Frontal cortex (tissue), 4 donors: ENCODE measurements around the gene GNG11. TPM values are rescaled to one million over a fixed set of nuclear protein-coding genes. Genes with fewer than 3 reads are reported as not detected.
"Not testable (repeated sequence)": the region's sequence is repeated elsewhere in the genome, so short reads cannot be mapped to it uniquely, and the experiment has no call there.

Experiments
- DNase-seq, 2 donors: peaks; one replicate each; pipeline ENCODE4 v3.0.0; 2012; ENCODE audit warnings: low spot score in 2 of 2
- FAIRE-seq: peaks from 2 replicates; lab custom pipeline; 2012; peaks lifted over from hg19 to GRCh38; lab: Jason Lieb, UNC
- total RNA-seq: library from RNA; depleted of rRNA; stranded (reverse); fragments of >200 nt; gene quantifications from one replicate; pipeline ENCODE4 v1.2.3, GENCODE V29; 2014
- donor health status: control.
- donor health status: control.
- donor health status: control.

GNG11 gene
- total RNA-seq, 1 donor from 2014 or later: 4.9 TPM

DNA sequence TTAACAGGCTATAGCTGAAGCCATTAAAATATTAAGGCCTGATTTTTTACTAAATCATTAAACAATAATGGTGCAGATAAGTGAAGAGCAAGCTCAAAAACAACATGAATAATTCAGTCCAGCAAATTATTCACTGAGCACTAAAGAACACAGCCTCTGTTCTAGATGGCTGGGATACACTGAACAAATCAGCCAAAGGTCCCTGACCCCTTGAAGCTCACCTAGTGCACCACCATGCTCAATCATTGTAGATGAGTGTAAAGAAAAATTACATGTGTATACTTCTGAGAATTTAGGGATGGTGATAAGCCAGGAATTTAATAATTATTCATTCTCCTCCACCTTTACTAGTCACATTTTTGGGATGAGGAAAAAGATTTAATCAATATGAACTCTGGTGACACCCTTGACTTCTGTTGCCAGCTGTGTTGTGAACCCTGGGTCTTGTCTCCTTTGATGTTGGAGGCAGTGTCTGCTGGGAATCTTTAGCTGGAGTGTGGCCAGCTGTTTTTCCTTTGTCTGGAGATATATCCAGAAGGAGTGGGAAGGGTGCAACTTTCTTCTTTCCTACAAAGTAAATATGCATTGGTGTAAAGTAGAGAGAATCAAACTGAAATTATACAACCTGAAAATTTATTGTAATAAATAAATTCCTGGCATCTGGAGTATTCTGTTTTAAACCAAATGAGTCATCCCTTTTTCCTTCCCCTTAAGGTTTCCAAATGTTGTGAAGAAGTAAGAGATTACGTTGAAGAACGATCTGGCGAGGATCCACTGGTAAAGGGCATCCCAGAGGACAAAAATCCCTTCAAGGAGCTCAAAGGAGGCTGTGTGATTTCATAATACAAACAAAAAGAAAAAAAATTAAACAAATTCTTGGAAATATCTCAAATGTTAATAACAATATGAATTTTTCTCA, 11.2 kb upstream of the GNG11 start:
- no peak for FAIRE-seq

DNA sequence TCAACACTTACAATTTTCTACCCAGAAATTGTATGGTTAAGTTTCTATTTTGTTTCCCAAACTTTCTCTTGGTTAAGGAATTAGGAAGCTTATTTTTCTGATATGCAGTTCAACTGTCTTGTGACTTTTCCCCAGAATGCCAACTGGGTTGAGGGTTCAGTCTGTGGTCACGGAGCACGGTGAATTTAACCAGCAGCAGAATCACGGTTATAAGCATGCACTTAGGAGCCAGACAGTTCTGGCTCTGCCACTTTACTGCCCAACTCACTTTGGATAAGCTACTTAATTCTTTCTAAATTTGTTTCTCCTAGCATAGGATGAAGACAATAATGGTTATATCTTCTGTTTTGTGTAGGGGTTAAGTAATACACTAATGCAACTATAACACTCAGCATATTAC, 10.3 kb upstream of the GNG11 start:
- not testable (repeated sequence) for FAIRE-seq, DNase-seq

More for the DNA sequence above, 11.2 kb upstream of the GNG11 start:
- DNase-seq: no peak

DNA sequence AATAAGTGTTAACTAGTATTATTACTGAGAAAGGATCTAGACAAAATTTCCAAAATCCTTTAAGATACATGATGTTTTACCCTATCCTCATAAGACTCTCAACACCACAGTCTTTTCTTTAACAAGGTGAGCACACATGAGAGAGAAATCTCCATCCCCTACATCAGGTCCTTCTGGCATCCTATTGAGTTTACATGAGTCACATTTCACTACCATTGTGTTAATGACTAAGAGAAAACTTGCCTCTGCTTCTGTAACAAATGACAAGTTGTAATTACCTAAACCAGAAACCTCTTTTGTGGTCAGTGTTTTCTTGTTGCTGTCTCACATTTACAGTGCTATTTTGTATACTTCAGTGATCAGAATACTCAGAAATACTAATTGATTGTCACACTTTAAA, 9.9 kb upstream of the GNG11 start:
- not testable (repeated sequence) for FAIRE-seq

DNA sequence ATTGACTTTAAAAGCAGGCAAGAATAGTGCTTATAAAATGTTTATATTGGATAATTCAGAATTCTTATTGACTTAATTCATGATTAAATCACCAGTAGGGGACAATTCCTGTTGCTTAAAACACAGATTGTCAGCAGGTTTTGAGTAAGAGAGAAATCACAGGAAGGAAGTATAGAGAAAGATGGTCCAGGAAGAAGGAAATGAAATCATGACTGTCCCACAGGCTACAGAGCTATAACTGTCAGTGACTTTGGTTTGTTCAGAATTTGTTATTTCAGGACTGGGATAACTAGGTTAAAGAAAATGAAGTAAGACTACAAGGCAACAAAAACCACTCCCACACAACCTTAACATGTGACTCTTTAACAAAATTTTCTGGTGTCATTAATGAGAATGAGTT, 8.3 kb upstream of the GNG11 start:
- DNase-seq: no peak
- no peak for FAIRE-seq

More for the DNA sequence above, 9.9 kb upstream of the GNG11 start:
- DNase-seq: not testable (repeated sequence)

DNA sequence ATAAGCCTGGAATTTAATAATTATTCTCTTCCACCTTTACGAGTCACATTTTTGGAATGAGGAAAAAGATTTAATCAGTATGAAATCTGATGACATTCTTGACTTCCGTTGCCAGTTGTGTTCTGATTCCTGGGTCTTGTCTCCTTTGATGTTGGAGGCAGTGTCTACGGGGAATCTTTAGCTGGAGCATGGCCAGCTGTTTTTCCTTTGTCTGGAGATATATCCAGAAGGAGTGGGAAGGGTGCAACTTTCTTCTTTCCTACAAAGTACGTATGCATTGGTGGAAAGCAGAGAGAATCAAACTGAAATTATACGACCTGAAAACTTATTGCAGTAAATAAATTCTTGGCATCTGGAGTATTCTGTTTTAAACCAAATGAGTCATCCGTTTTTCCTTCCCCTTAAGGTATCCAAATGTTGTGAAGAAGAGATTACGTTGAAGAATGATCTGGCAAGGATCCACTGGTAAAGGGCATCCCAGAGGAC, 6.9 kb upstream of the GNG11 start:
- DNase-seq (no peak), FAIRE-seq (no peak)

DNA sequence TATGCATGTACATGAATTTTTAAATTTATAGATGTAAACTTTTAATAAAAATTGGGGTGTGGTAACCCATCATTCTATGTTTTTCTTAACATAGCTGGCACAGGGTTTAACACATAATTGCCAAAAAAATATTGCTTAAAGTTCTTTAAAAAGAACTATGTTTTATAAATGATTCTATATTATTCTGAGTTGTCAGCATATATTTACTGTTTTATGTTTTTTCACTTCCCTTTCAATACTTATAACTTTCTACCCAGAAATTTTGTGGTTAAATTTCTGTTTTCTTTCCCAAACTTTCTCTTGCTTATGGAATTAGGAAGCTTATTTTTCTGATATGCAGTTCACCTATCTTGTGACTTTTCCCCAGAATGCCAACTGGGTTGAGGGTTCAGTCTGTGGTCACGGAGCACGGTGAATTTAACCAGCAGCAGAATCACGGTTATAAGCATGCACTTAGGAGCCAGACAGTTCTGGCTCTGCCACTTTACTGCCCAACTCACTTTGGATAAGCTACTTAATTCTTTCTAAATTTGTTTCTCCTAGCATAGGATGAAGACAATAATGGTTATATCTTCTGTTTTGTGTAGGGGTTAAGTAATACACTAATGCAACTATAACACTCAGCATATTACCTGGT, 6.2 kb upstream of the GNG11 start:
- not testable (repeated sequence) for DNase-seq, FAIRE-seq

DNA sequence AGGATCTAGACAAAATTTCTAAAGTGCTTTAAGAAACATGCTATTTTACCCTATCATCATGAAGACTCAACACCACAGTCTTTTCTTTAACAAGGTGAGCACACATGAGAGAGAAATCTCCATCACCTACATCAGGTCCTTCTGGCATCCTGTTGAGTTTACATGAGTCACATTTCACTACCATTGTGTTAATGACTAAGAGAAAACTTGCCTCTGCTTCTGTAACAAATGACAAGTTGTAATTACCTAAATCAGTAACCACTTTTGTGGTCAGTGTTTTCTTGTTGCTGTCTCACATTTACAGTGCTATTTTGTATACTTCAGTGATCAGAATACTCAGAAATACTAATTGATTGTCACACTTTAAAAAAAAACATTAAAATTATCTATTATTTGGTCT, 5.6 kb upstream of the GNG11 start:
- DNase-seq, FAIRE-seq: not testable (repeated sequence)

DNA sequence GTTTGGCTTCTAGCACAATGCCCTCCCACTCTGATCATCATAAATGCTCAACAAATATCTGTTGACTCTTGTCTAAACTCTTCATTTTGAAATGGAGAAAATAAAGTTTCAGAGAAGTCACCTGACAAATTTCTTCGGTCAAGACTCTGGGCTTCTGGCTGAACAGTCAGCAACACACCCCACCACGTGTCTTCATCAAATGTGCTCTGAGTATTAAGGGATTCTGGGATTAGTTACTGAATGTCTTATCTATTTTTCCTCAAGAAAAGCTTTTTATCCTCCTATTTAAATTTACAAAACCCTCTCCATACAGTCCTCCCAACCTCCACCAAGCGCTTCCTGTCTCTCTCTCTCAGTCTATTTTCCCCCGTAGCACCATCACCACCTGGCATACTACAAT, 5.2 kb upstream of the GNG11 start:
- FAIRE-seq: not testable (repeated sequence)

DNA sequence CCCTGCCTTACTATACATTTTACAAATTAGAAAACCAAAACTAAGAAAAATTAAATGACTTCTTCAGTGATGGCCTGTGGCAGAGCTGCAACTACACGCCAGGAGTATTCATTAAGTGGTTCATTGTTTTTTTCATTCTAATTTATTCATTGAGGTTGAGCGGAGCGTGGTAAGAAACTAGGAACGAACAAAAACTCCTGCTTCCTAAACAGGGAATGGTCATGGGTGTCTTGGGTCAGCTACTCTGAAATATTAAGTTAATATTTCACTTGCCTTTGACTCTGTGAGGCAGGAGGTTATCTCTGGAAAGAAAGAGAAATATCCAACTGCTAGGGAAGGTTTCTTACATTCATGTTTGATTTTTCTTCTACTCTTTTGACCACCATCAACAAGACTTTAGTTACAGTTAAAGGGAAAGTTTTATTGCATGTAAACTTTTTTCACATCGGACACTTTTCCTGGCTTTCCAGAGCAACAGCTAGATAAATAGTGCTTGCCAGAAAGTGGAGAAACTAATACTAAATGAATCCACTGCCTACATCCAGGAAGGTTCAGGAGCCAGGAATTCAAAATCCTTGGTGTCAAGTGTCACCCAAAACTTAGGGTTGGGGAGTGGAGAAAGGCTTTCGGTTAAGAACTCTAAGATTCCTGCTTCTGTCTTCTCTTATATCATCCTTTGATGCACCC, 896 bp upstream of the GNG11 start:
- FAIRE-seq (no peak), DNase-seq (no peak)

More for the DNA sequence above, 5.2 kb upstream of the GNG11 start:
- not testable (repeated sequence) for DNase-seq

DNA sequence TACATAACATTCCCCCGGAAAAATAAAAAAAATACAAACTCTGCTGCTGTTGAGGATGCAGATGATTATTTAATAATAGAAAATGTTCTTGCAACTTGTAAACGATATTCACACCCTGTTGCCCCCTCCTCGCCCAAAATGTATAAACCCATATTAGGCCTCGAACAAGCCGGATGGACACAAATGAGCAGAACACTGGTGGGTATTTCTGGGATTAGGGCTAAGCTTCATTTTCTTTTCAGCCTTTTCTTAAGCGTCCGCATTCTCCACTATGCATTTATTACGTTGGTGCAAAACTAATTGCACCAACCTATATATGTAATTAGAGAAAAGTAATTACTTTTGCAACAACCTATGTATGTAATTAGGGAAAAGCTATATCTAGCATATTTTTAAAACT, 349 bp upstream of the GNG11 start:
- DNase-seq (no peak), FAIRE-seq (no peak)

DNA sequence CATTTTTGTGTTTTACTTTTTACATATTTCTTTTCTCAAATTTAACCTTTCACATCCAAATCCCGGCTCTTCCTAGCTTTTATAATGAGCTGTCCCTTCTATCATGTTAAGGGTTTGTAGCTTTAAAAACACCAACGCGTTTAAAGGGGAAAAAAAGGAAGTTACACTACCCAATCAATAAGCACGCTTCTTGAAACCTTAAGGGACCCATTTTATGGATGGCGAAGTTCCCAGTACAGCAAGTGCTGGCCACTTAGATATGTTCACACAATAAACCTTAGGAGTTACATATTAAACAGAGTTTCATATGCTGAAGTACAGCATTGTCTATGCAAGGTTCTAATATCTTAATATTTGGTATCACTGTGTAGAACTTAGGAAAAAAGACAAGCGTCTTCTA, 1.8 kb downstream of the GNG11 start:
- DNase-seq (no peak), FAIRE-seq (no peak)

DNA sequence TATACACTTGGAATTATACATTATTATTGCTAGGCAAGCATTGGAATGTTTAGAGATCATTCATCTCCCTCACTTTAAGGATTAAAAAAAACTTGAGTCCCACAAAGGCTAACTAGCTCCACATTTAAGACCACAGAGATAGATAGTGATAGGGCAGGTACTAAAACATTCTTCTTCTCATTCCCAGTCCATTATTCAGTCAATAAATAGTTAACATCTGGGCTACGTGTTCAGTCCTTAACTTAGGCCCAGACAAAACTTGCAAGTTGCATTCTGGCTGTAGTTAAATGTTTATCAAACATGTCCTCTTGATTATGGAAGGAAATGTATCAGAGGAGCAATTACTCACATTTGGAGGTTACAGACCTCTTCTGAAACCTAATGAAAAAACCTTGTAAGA, 2.4 kb downstream of the GNG11 start:
- DNase-seq (no peak), FAIRE-seq (no peak)

DNA sequence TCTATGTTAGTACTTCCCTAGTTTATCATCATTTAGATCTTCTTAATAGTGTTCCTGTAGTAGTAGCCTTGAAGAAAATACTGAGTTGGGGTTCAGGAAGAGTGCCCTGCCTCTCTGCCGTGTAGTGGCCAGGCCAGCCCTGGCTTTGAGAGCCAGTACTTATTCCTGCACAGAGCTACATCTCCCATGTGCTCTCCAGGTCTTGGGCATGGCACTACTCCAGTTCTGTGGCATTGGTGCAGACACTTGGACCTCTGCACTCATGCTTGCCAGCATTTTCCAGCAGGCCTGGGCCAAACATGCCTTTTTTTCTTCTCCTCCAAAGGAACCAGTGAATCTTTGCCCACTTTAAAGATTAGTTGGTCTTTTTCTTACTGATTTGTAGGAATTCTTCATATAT, 5.3 kb downstream of the GNG11 start:
- no peak for FAIRE-seq

DNA sequence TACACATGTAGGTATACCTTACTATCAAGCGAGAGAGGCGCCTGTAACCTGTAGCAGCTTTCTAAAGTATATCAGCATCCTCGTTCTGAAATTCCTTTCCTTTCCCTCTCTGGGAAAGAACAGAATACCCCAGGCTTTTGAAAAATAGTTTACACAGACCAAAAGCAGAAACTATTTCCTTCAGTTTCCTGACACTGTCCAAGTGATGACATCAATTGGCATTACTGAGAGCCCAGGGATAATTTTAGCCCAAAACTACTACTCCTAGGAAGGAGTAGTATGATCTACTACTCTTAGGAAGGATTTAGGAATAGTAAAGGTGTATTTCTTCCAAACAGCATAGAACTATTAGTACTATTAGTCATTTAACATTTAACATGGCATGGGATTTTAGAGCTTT, 6.0 kb downstream of the GNG11 start:
- DNase-seq: no peak
- FAIRE-seq: no peak

More for the DNA sequence above, 5.3 kb downstream of the GNG11 start:
- no peak for DNase-seq

DNA sequence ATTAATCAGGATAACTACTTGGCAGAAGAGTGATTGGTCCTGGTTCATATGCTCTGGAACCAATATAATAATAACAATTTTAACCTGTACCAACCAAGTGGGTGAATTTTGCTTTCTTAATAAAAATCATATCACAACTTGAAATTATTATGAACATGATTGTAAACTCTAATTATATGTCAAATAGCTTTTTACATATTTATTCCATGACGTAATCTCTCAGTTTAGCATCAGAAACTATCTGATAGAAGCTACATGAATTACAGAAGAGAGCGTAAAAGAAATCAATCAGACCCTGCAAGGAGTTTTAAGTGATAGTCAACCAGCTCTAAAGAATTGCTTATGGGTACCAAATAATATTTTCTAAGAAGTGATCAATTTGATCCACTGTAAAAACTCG, 10.1 kb downstream of the GNG11 start:
- FAIRE-seq: no peak
- DNase-seq: no peak

DNA sequence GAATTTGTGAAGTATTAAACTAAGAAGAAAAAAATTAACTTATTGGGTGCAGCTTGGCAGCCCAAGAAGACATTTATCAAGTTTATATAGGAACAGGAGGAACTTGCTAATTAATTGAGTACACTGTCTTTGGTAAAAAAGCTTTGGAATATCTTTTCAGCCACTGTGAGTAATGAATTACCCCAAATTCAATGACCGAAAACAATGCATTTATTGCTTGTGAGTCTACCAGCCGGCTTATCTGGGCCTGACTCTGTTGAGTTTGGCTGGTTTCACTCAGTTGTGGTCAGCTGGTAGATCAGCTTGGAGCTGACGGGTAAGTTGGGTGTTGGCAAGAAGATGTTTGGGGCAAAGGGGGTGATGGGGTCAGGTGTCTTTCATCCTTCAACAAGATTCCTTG, 11.6 kb downstream of the GNG11 start:
- FAIRE-seq (no peak), DNase-seq (no peak)

DNA sequence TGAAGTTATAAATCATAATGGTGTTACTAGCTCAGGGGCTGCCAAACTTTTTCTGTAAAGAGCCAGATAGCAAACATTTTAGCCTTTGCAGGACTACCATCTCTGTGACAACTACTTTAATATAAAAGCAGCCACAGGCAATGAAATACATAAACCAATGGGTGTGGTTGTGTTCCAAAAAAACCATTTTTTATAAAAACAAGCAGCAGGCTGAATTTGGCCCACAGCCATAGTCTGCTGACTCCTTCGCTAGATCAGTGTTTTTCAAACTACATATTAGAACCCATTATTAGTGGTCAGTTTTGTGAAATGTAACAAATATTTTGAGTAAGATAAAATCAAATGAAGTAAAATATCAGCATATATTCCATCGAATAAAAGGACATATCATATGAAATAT, 13.6 kb downstream of the GNG11 start:
- FAIRE-seq: no peak
- DNase-seq: no peak

DNA sequence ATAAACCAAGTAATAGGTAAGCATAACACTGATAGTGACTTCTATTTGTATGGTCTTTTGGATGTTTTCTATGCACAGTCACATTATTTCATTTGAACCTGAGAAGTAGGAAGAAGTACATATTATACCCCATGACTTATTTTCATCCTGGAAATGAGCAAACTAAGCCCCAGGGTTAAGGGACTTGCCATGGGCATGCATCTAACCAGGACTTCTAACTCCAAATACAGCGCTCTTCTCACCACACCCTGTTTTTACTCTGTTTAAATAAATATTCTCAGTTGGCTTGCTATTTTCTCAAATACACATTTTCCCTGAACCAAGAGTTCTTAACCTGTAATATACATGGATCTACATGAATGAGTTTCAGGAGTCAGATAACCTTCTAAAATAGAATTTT, 16.3 kb downstream of the GNG11 start:
- DNase-seq (no peak), FAIRE-seq (no peak)

DNA sequence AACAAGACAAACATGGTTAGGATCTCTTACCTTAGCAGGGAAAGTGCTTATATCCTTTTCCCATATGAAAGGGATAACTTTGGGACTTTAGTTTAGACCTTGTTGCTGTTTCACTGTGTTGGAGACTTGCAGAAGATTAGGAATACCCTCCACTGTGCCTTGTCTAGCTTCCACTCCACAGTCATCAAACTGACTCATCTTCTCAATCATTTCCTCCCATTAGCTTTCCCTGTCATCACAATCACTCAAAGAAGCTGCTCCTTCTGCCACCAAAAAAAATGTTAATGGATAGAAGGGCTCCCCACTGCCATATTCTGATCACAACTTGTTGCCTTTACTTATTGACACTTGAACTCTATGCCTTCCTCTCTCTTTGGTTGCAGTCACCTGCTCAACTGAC, 16.8 kb downstream of the GNG11 start:
- FAIRE-seq (no peak), DNase-seq (no peak)

DNA sequence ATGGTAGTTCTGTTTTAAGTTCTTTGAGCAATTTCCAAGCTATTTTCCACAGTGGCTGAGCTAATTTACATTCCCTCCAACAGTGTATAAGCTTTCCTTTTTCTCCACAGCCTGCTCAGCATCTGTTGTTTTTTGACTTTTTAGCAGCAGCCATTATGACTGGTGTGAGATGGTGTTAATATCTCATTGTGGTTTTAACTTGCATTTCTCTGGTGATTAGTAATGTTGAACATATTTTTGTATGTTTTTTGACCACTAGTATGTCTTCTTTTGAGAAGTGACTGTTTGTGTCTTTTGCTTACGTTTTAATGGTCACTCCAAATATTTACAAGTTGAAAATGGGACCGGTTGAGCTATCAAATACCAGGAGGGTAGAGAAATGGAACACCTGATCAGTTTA, 20.4 kb downstream of the GNG11 start:
- no peak for DNase-seq
- no peak for FAIRE-seq
